Osteoblast (primary cell): ENCODE results near the gene SNRNP25. TPM values are rescaled to one million over a fixed set of nuclear protein-coding genes. Genes with fewer than 3 reads are reported as not detected.

Experiments used
- DNase-seq: peaks from one replicate; pipeline ENCODE4 v3.0.0; 2011; ENCODE audit warnings: low spot score, mixed read lengths; ENCODE audit not compliant: insufficient read length; ENCODE audit errors: missing footprints
- H2AFZ ChIP-seq: 2 replicates; pipeline ENCODE4 v1.6.0; 2011; ENCODE audit warnings: mild to moderate bottlenecking, low read length
- H3K27ac ChIP-seq: 2 replicates; pipeline ENCODE4 v1.5.1; 2011; ENCODE audit warnings: mild to moderate bottlenecking, low read depth, low read length, moderate library complexity
- H3K27me3 ChIP-seq: 2 replicates; pipeline ENCODE4 v1.6.0; 2012; ENCODE audit warnings: mild to moderate bottlenecking, control low read depth, inconsistent platforms, low read length, moderate library complexity; ENCODE audit not compliant: insufficient read depth
- H3K36me3 ChIP-seq: 2 replicates; pipeline ENCODE4 v1.5.1; 2011; ENCODE audit warnings: mild to moderate bottlenecking, low read length, control low read depth, moderate library complexity; ENCODE audit not compliant: insufficient read depth
- H3K4me1 ChIP-seq: 2 replicates; pipeline ENCODE4 v1.5.1; 2011; ENCODE audit warnings: mild to moderate bottlenecking, low read length, control low read depth, moderate library complexity; ENCODE audit not compliant: insufficient read depth
- H3K4me2 ChIP-seq: 2 replicates; pipeline ENCODE4 v1.6.0; 2011; ENCODE audit warnings: mild to moderate bottlenecking, low read length; ENCODE audit not compliant: insufficient read depth
- H3K4me3 ChIP-seq: fragments of 200-600 bp; sonication (generic); 3 replicates; pipeline ENCODE4 v1.5.1; 2012; ENCODE audit warnings: mild to moderate bottlenecking, low read length, inconsistent platforms; ENCODE audit not compliant: insufficient read depth
- H3K79me2 ChIP-seq: 2 replicates; pipeline ENCODE4 v1.6.0; 2012; ENCODE audit warnings: mild to moderate bottlenecking, low read length, control low read depth, inconsistent platforms; ENCODE audit not compliant: insufficient read depth
- H3K9me3 ChIP-seq: 2 replicates; pipeline ENCODE4 v1.5.1; 2011; ENCODE audit warnings: low read depth, low read length, control low read depth
- H4K20me1 ChIP-seq: 2 replicates; pipeline ENCODE4 v1.6.0; 2012; ENCODE audit warnings: mild to moderate bottlenecking, low read length, control low read depth; ENCODE audit not compliant: insufficient read depth
- CTCF ChIP-seq: IDR thresholded peaks from 2 replicates; pipeline ENCODE4 v1.5.1; 2011; ENCODE audit warnings: mild to moderate bottlenecking, low read depth, low read length, moderate library complexity; ENCODE audit errors: extremely low read depth
- total RNA-seq: library from RNA; depleted of rRNA; stranded (reverse); fragments of >200 nt; gene quantifications from 2 replicates; pipeline ENCODE4 v1.2.3, GENCODE V29; 2012

The SNRNP25 gene
- total RNA-seq, 1 donor: 14.5 TPM

GRCh38 chr16:56231-56927, 2.8 kb downstream of the SNRNP25 start:
- peaks cover 60% of the 10 kb centered on the region for H3K36me3 ChIP-seq
- no peak overlapping the region for H3K4me3 ChIP-seq
- peaks cover 6% of the 10 kb centered on the region for H3K4me1 ChIP-seq
- DNase-seq: peak; percentile 85
- H3K4me2 ChIP-seq: no peak overlapping the region
- no peak overlapping the region for H2AFZ ChIP-seq
- H3K27me3 ChIP-seq: no peaks in the 10 kb centered on the region
- H3K27ac ChIP-seq: no peak overlapping the region
- no peak for TF ChIP-seq CTCF
- peaks cover 14% of the 10 kb centered on the region for H3K79me2 ChIP-seq
- H4K20me1 ChIP-seq: peaks cover 12% of the 10 kb centered on the region
- no peaks in the 10 kb centered on the region for H3K9me3 ChIP-seq

GRCh38 chr16:57711-58110, 4.1 kb downstream of the SNRNP25 start:
- Histone ChIP-seq H4K20me1 (peaks cover 12% of the 10 kb centered on the region), H3K79me2 (peaks cover 9% of the 10 kb centered on the region), H3K4me2 (no peak overlapping the region), H3K9me3 (no peaks in the 10 kb centered on the region), H3K4me1 (peaks cover 6% of the 10 kb centered on the region), H3K36me3 (peaks cover 66% of the 10 kb centered on the region), H3K27ac (no peak overlapping the region), H3K27me3 (no peaks in the 10 kb centered on the region), H3K4me3 (no peak overlapping the region), H2AFZ (no peak overlapping the region)
- TF ChIP-seq CTCF: no peak
- DNase-seq: peak; percentile 98

GRCh38 chr16:58491-59439, 5.1 kb downstream of the SNRNP25 start:
- Histone ChIP-seq H3K79me2 (peaks cover 11% of the 10 kb centered on the region), H3K27ac (no peak overlapping the region), H3K27me3 (no peaks in the 10 kb centered on the region), H3K36me3 (peaks cover 76% of the 10 kb centered on the region), H2AFZ (no peak overlapping the region), H3K4me2 (no peak overlapping the region), H4K20me1 (peaks cover 17% of the 10 kb centered on the region), H3K9me3 (no peaks in the 10 kb centered on the region), H3K4me3 (no peak overlapping the region), H3K4me1 (peaks cover 6% of the 10 kb centered on the region)
- DNase-seq: peak; percentile 72
- TF ChIP-seq CTCF: no peak
